Superior temporal gyrus (tissue), 1 donor: ENCODE results near the gene SMYD3.
A peak's percentile ranks its signal among the peaks of the same experiment; 100 is the strongest.
"Not testable (repeated sequence)": the region's sequence is repeated elsewhere in the genome, so short reads cannot be mapped to it uniquely, and the experiment has no call there.

Experiments used
- DNase-seq: peaks from one replicate; pipeline ENCODE4 v3.0.0-alpha.2; 2016; ENCODE audit errors: extremely low spot score

The SMYD3 gene

GRCh38 chr1:245990315-245991022 lies 516.6 kb downstream of the SMYD3 start:
- DNase-seq = no peak

GRCh38 chr1:245988393-245989078 lies 518.5 kb downstream of the SMYD3 start:
- DNase-seq = no peak

GRCh38 chr1:245987997-245988392 lies 519.1 kb downstream of the SMYD3 start:
- no peak for DNase-seq

- no peak for DNase-seq
Observed at GRCh38 chr1:245987577-245987976, 519.5 kb downstream of the SMYD3 start.

- DNase-seq = no peak
Observed at GRCh38 chr1:245987219-245987545, 519.9 kb downstream of the SMYD3 start.

- DNase-seq = peak; percentile 17
Observed at GRCh38 chr1:245986404-245987218, 520.5 kb downstream of the SMYD3 start.

GRCh38 chr1:245984390-245985155 lies 522.5 kb downstream of the SMYD3 start:
- no peak for DNase-seq

- no peak for DNase-seq
Observed at GRCh38 chr1:245983294-245983967, 523.6 kb downstream of the SMYD3 start.

- no peak for DNase-seq
Observed at GRCh38 chr1:245979589-245979988, 527.5 kb downstream of the SMYD3 start.

GRCh38 chr1:245978915-245979314 lies 528.2 kb downstream of the SMYD3 start:
- no peak for DNase-seq

GRCh38 chr1:245972476-245972875 lies 534.6 kb downstream of the SMYD3 start:
- DNase-seq = no peak

GRCh38 chr1:245971711-245972085 lies 535.4 kb downstream of the SMYD3 start:
- DNase-seq = no peak

- DNase-seq = not testable (repeated sequence)
Observed at GRCh38 chr1:245971076-245971710, 535.9 kb downstream of the SMYD3 start.

GRCh38 chr1:245969283-245969682 lies 537.8 kb downstream of the SMYD3 start:
- no peak for DNase-seq

- no peak for DNase-seq
Observed at GRCh38 chr1:245968775-245969174, 538.3 kb downstream of the SMYD3 start.

GRCh38 chr1:245965398-245965797 lies 541.7 kb downstream of the SMYD3 start:
- DNase-seq = no peak

- DNase-seq = no peak
Observed at GRCh38 chr1:245963649-245964048, 543.4 kb downstream of the SMYD3 start.

- no peak for DNase-seq
Observed at GRCh38 chr1:245962453-245962852, 544.6 kb downstream of the SMYD3 start.

GRCh38 chr1:245961137-245961540 lies 545.9 kb downstream of the SMYD3 start:
- no peak for DNase-seq

GRCh38 chr1:245960171-245960570 lies 546.9 kb downstream of the SMYD3 start:
- DNase-seq = no peak

- DNase-seq = no peak
Observed at GRCh38 chr1:245958016-245958415, 549.1 kb downstream of the SMYD3 start.
